HG02623 (cell line): ENCODE results near the gene SHMT2.
"Not testable (repeated sequence)": the region's sequence is repeated elsewhere in the genome, so short reads cannot be mapped to it uniquely, and the experiment has no call there.

ENCODE experiments used
- ATAC-seq: cut with Tn5 transposase; IDR thresholded peaks from one replicate; pipeline ENCODE4 v1.9.1; 2021; ENCODE audit warnings: moderate library complexity; ENCODE audit not compliant: unreplicated experiment

The SHMT2 gene

GRCh38 chr12:57261428-57261865, 31.9 kb downstream of the SHMT2 start:
- no peak for ATAC-seq

- no peak for ATAC-seq
Measured at GRCh38 chr12:57262126-57262822, 32.8 kb downstream of the SHMT2 start.

GRCh38 chr12:57263096-57263495, 33.6 kb downstream of the SHMT2 start:
- no peak for ATAC-seq

- no peak for ATAC-seq
Measured at GRCh38 chr12:57266681-57267080, 37.2 kb downstream of the SHMT2 start.

- ATAC-seq = no peak
Measured at GRCh38 chr12:57268264-57268663, 38.8 kb downstream of the SHMT2 start.

- ATAC-seq = no peak
Measured at GRCh38 chr12:57270966-57271470, 41.5 kb downstream of the SHMT2 start.

GRCh38 chr12:57272337-57273151, 43.0 kb downstream of the SHMT2 start:
- ATAC-seq = no peak

- no peak for ATAC-seq
Measured at GRCh38 chr12:57273516-57273915, 44.0 kb downstream of the SHMT2 start.

- not testable (repeated sequence) for ATAC-seq
Measured at GRCh38 chr12:57276233-57276632, 46.7 kb downstream of the SHMT2 start.

GRCh38 chr12:57276935-57277563, 47.5 kb downstream of the SHMT2 start:
- no peak for ATAC-seq

GRCh38 chr12:57278465-57279381, 49.2 kb downstream of the SHMT2 start:
- ATAC-seq = no peak

- peak; percentile 91 for ATAC-seq
Measured at GRCh38 chr12:57280211-57281062, 50.9 kb downstream of the SHMT2 start.

GRCh38 chr12:57282073-57282472, 52.6 kb downstream of the SHMT2 start:
- not testable (repeated sequence) for ATAC-seq
